Heart left ventricle (tissue), 16 donors: Measurements from ENCODE around the gene CTNND2. TPM values are rescaled to one million over a fixed set of nuclear protein-coding genes. Genes with fewer than 3 reads are reported as not detected.

ENCODE experiments used
- ATAC-seq, 4 donors: fragments of 200-7000 bp; cut with Tn5 transposase; one replicate each; pipeline ENCODE4 v1.9.1; 2020 to 2022; ENCODE audit warnings: moderate library complexity in 4 of 4, mild to moderate bottlenecking in 3 of 4, moderate number of reproducible peaks in 1 of 4
- DNase-seq, 5 donors: peaks; one replicate each; pipeline ENCODE4 v3.0.0-alpha.2; 2020
- H3K27ac ChIP-seq, 12 donors: fragments of 200-600 bp; sonication (generic) in 4 of 12; one replicate each; pipeline versions ENCODE4 v1.5.0 to v1.8.0; 2016 to 2022; ENCODE audit warnings: mild to moderate bottlenecking in 2 of 12
- H3K27me3 ChIP-seq, 9 donors: fragments of 200-600 bp; sonication (generic) in 2 of 9; one replicate each; pipeline versions ENCODE4 v1.5.1 to v1.8.0; 2016 to 2022; ENCODE audit warnings: mild to moderate bottlenecking in 3 of 9
- H3K36me3 ChIP-seq, 9 donors: fragments of 200-600 bp; sonication (generic) in 2 of 9; one replicate each; pipeline versions ENCODE4 v1.5.0 to v1.8.0; 2018 to 2022; ENCODE audit warnings: mild to moderate bottlenecking in 2 of 9
- H3K4me1 ChIP-seq, 12 donors: fragments of 200-600 bp; sonication (generic) in 4 of 12; one replicate each; pipeline versions ENCODE4 v1.5.0 to v1.8.0; 2016 to 2022; ENCODE audit warnings: mild to moderate bottlenecking in 3 of 12
- H3K4me3 ChIP-seq, 12 donors: fragments of 200-600 bp; sonication (generic) in 4 of 12; one replicate each; pipeline versions ENCODE4 v1.5.0 to v1.8.0; 2017 to 2022; ENCODE audit warnings: mild to moderate bottlenecking in 9 of 12, moderate library complexity in 4 of 12
- H3K9me3 ChIP-seq, 12 donors: fragments of 200-600 bp; sonication (generic) in 4 of 12; one replicate each; pipeline versions ENCODE4 v1.5.0 to v1.8.0; 2016 to 2022; ENCODE audit warnings: mild to moderate bottlenecking in 1 of 12
- CTCF ChIP-seq, 12 donors: fragments of 200-600 bp; sonication (generic) in 4 of 12; IDR thresholded peaks; one replicate each; pipeline versions ENCODE4 v1.5.0 to v1.8.0; 2018 to 2022; ENCODE audit warnings: antibody characterized with exemption in 12 of 12, mild to moderate bottlenecking in 5 of 12
- POLR2A ChIP-seq, 2 donors: fragments of 450-650 bp; IDR thresholded peaks; one replicate each; pipeline ENCODE4 v1.6.1; 2017; ENCODE audit warnings: antibody characterized with exemption in 2 of 2, mild to moderate bottlenecking in 2 of 2, moderate library complexity in 2 of 2
- WGBS, 4 donors: extraction: QIAGEN DNeasy Blood & Tissue Kit in 2 of 4; methylation state at CpG; one replicate each; pipeline versions ENCODE4 v1.1.5 to v1.1.7; 2013 to 2018; 5-methylcytosine and 5-hydroxymethylcytosine counted together
- intact Hi-C, 10 donors: fragments of 100-400 bp; cut with DNase I; formaldehyde crosslinking; loops; one replicate each; pipeline versions ENCODE4 v1.11.1 to v1.14.2; 2022
- polyA plus RNA-seq, 2 donors: library from polyadenylated mRNA; stranded (reverse); fragments of 200-250 nt; gene quantifications; one replicate each; pipeline ENCODE4 v1.2.3, GENCODE V29; 2013
- total RNA-seq, 9 donors: library from RNA; depleted of rRNA in 2 of 9; stranded (reverse); fragments of >200 nt in 2 of 9; fragmentation: NEBNext Ultra II Directional in 3 of 9; extraction: Animal tissue kit (Norgen Biotek cat#: 25700) in 3 of 9; gene quantifications; one replicate each; pipeline versions ENCODE4 v1.1.0 to v1.2.4, GENCODE V29; 2016 to 2023
- donor health status: ischemic (EF 13 %, LVEDD 7.1; RV severe dilation, severe dysfunction).
- donor health status: healthy with polysubstance abuse.
- donor health status: DM: no; HTN: yes; CAD: no.
- donor health status: DM: no; HTN: no; CAD: no.
- donor health status: ischemic (EF 25% LVEDD 6.9; RV normal size, moderate dysfunction).
- donor health status: ischemic (EF 25% LVEDD 5.7; RV mildly dilated, moderate dysfunction).
- donor health status: healthy.
- donor health status: DM: yes; HTN: yes; CAD: no.
- donor health status: ischemic (EF 35%, LVEDD 5.7; RV mildly dilated, moderate dysfunction).
- donor health status: nonischemic (EF 11% LVEDD 7.7; RV severe dilation, severe dysfunction).
- donor health status: DM: yes; HTN: yes; CAD: no.
- donor health status: PGD.
- donor health status: ischemic (EF 29% LVEDD 5.4; RV normal size, mild dysfunction).
- donor health status: nonischemic (EF 23%, LVEDD 6.1; RV moderate dilation, normal function).

CTNND2 gene
- total and polyA plus RNA-seq, 11 donors, result 4.0 to 36.8 (median 20.2) TPM

- ATAC-seq, result no peak
- H3K4me3 ChIP-seq, result no peak overlapping the region
- H3K4me1 ChIP-seq, result no peaks in the 10 kb centered on the region
- H3K27me3 ChIP-seq, result no peaks in the 10 kb centered on the region
- no peak overlapping the region for H3K27ac ChIP-seq
- no peaks in the 10 kb centered on the region for H3K36me3 ChIP-seq
- H3K9me3 ChIP-seq, result no peaks in the 10 kb centered on the region
- intact Hi-C loops, result no loop called here
- TF ChIP-seq POLR2A (IDR thresholded peaks at IDR 0.05), result no peak
- no peak for TF ChIP-seq CTCF (IDR thresholded peaks at IDR 0.05)
- no peak for DNase-seq
- WGBS, 4 donors, result 78 to 83% (median 79%) methylated on average over 4 of the region's 4 CpGs
Observed at GRCh38 chr5:10975945-10976344, 928.3 kb downstream of the CTNND2 start.

GRCh38 chr5:10974850-10975249 is 929.4 kb downstream of the CTNND2 start:
- Histone ChIP-seq H3K27ac (no peak overlapping the region), H3K9me3 (no peaks in the 10 kb centered on the region), H3K4me3 (no peak overlapping the region), H3K36me3 (no peaks in the 10 kb centered on the region), H3K27me3 (peaks cover 0 to 3% (median 0%) of the 10 kb centered on the region in 9 donors), H3K4me1 (no peaks in the 10 kb centered on the region)
- no peak for ATAC-seq
- WGBS, 4 donors, result 72 to 88% (median 82%) methylated on average over 2 of the region's 2 CpGs
- DNase-seq, result no peak
- TF ChIP-seq CTCF (IDR thresholded peaks at IDR 0.05), result no peak
- no peak for TF ChIP-seq POLR2A (IDR thresholded peaks at IDR 0.05)
- intact Hi-C loops, result no loop called here

GRCh38 chr5:10973316-10973715 is 930.9 kb downstream of the CTNND2 start:
- Histone ChIP-seq H3K27ac (no peak overlapping the region), H3K9me3 (no peaks in the 10 kb centered on the region), H3K36me3 (no peaks in the 10 kb centered on the region), H3K4me3 (no peak overlapping the region), H3K27me3 (peaks cover 0 to 3% (median 0%) of the 10 kb centered on the region in 9 donors), H3K4me1 (no peaks in the 10 kb centered on the region)
- no peak for DNase-seq
- intact Hi-C loops, result no loop called here
- 90 to 95% (median 91%) methylated on average over 14 of the region's 14 CpGs for WGBS, 4 donors
- ATAC-seq, result no peak
- TF ChIP-seq CTCF (IDR thresholded peaks at IDR 0.05) (no peak), POLR2A (IDR thresholded peaks at IDR 0.05) (no peak)

GRCh38 chr5:10969684-10970180 is 934.5 kb downstream of the CTNND2 start:
- Histone ChIP-seq H3K9me3 (no peaks in the 10 kb centered on the region), H3K27me3 (peaks cover 0 to 3% (median 0%) of the 10 kb centered on the region in 9 donors), H3K4me1 (no peaks in the 10 kb centered on the region), H3K36me3 (no peaks in the 10 kb centered on the region), H3K4me3 (no peak overlapping the region), H3K27ac (no peak overlapping the region)
- WGBS, 4 donors, result 32 to 44% (median 38%) methylated on average over 8 of the region's 8 CpGs
- ATAC-seq (no peak), DNase-seq (no peak)
- intact Hi-C loops, result no loop called here
- TF ChIP-seq CTCF (IDR thresholded peaks at IDR 0.05) (no peak), POLR2A (IDR thresholded peaks at IDR 0.05) (no peak)
